Activated naive CD8-positive, alpha-beta T cell treated with anti-CD3 and anti-CD28 coated beads for 36 hours (primary cell): ENCODE measurements around the gene DBN1. TPM values are rescaled to one million over a fixed set of nuclear protein-coding genes. Genes with fewer than 3 reads are reported as not detected.

Experiments used
- DNase-seq: peaks from one replicate; pipeline ENCODE4 v3.0.0; 2021
- H3K27ac Mint-ChIP-seq: one replicate; pipeline ENCODE4 v1.8.0; 2022; ENCODE audit warnings: mild to moderate bottlenecking, moderate library complexity, mixed read lengths
- H3K27me3 Mint-ChIP-seq: one replicate; pipeline ENCODE4 v1.8.0; 2022; ENCODE audit warnings: mild to moderate bottlenecking, mixed read lengths
- H3K36me3 Mint-ChIP-seq: one replicate; pipeline ENCODE4 v1.8.0; 2021; ENCODE audit warnings: mild to moderate bottlenecking, mixed read lengths
- H3K4me1 Mint-ChIP-seq: one replicate; pipeline ENCODE4 v1.8.0; 2021; ENCODE audit warnings: mixed read lengths
- H3K4me3 Mint-ChIP-seq: one replicate; pipeline ENCODE4 v1.8.0; 2022; ENCODE audit warnings: mild to moderate bottlenecking, moderate library complexity, mixed read lengths
- H3K9me3 Mint-ChIP-seq: one replicate; pipeline ENCODE4 v1.8.0; 2022; ENCODE audit warnings: mixed read lengths
- total RNA-seq, 2 experiments: library from RNA; stranded (reverse); gene quantifications; one replicate each; pipeline ENCODE4 v1.2.3, GENCODE V29; 2021

DBN1 gene
- total RNA-seq, 2 experiments from 2014 or later = 100 to 106 TPM

- peak overlapping the region; percentile 68 for H3K27ac Mint-ChIP-seq
- DNase-seq = peak; percentile 2
- H3K4me3 Mint-ChIP-seq = no peak overlapping the region
- H3K27me3 Mint-ChIP-seq = peaks cover 4% of the 10 kb centered on the region
- peaks cover 38% of the 10 kb centered on the region for H3K36me3 Mint-ChIP-seq
- H3K4me1 Mint-ChIP-seq = peaks cover 62% of the 10 kb centered on the region
- no peaks in the 10 kb centered on the region for H3K9me3 Mint-ChIP-seq
Observed at GRCh38 chr5:177440990-177441780, 32.2 kb downstream of the DBN1 start.

- peaks cover 58% of the 10 kb centered on the region for H3K4me1 Mint-ChIP-seq
- DNase-seq = peak; percentile 47
- no peaks in the 10 kb centered on the region for H3K9me3 Mint-ChIP-seq
- H3K36me3 Mint-ChIP-seq = peaks cover 40% of the 10 kb centered on the region
- peak overlapping the region; percentile 74 for H3K27ac Mint-ChIP-seq
- H3K4me3 Mint-ChIP-seq = peak overlapping the region; percentile 19
- H3K27me3 Mint-ChIP-seq = no peaks in the 10 kb centered on the region
Observed at GRCh38 chr5:177440211-177440989, 33.0 kb downstream of the DBN1 start.

- H3K4me3 Mint-ChIP-seq = no peak overlapping the region
- H3K27ac Mint-ChIP-seq = peak overlapping the region; percentile 74
- H3K36me3 Mint-ChIP-seq = peaks cover 44% of the 10 kb centered on the region
- H3K9me3 Mint-ChIP-seq = no peaks in the 10 kb centered on the region
- H3K27me3 Mint-ChIP-seq = no peaks in the 10 kb centered on the region
- DNase-seq = no peak
- peaks cover 50% of the 10 kb centered on the region for H3K4me1 Mint-ChIP-seq
Observed at GRCh38 chr5:177439518-177440053, 33.8 kb downstream of the DBN1 start.

- Mint-ChIP-seq H3K27ac (peak overlapping the region; percentile 65), H3K36me3 (peaks cover 49% of the 10 kb centered on the region)
- no peak for DNase-seq
Observed at GRCh38 chr5:177438468-177438867, 35.0 kb downstream of the DBN1 start.

GRCh38 chr5:177437623-177438022, 35.8 kb downstream of the DBN1 start:
- H3K27me3 Mint-ChIP-seq = no peaks in the 10 kb centered on the region
- H3K9me3 Mint-ChIP-seq = no peaks in the 10 kb centered on the region
- peak overlapping the region; percentile 45 for H3K27ac Mint-ChIP-seq
- no peak overlapping the region for H3K4me3 Mint-ChIP-seq
- peaks cover 50% of the 10 kb centered on the region for H3K4me1 Mint-ChIP-seq
- peaks cover 57% of the 10 kb centered on the region for H3K36me3 Mint-ChIP-seq
- no peak for DNase-seq

More at GRCh38 chr5:177438468-177438867, 35.0 kb downstream of the DBN1 start:
- H3K27me3 Mint-ChIP-seq = no peaks in the 10 kb centered on the region
- H3K4me1 Mint-ChIP-seq = peaks cover 47% of the 10 kb centered on the region
- no peak overlapping the region for H3K4me3 Mint-ChIP-seq
- no peaks in the 10 kb centered on the region for H3K9me3 Mint-ChIP-seq

- no peak for DNase-seq
- H3K27me3 Mint-ChIP-seq = no peaks in the 10 kb centered on the region
- no peaks in the 10 kb centered on the region for H3K9me3 Mint-ChIP-seq
- peaks cover 56% of the 10 kb centered on the region for H3K4me1 Mint-ChIP-seq
- H3K27ac Mint-ChIP-seq = no peak overlapping the region
- H3K4me3 Mint-ChIP-seq = no peak overlapping the region
- peaks cover 61% of the 10 kb centered on the region for H3K36me3 Mint-ChIP-seq
Observed at GRCh38 chr5:177435847-177436536, 37.4 kb downstream of the DBN1 start.

- no peak overlapping the region for H3K4me3 Mint-ChIP-seq
- no peak overlapping the region for H3K27ac Mint-ChIP-seq
- H3K9me3 Mint-ChIP-seq = no peaks in the 10 kb centered on the region
- H3K36me3 Mint-ChIP-seq = peaks cover 69% of the 10 kb centered on the region
- H3K4me1 Mint-ChIP-seq = peaks cover 59% of the 10 kb centered on the region
- no peak for DNase-seq
- no peaks in the 10 kb centered on the region for H3K27me3 Mint-ChIP-seq
Observed at GRCh38 chr5:177434942-177435738, 38.3 kb downstream of the DBN1 start.

GRCh38 chr5:177434437-177434836, 39.0 kb downstream of the DBN1 start:
- Mint-ChIP-seq H3K4me3 (peak overlapping the region; percentile 25), H3K27ac (peak overlapping the region; percentile 89), H3K36me3 (peaks cover 65% of the 10 kb centered on the region), H3K27me3 (no peaks in the 10 kb centered on the region), H3K9me3 (no peaks in the 10 kb centered on the region), H3K4me1 (peaks cover 59% of the 10 kb centered on the region)
- DNase-seq = no peak

GRCh38 chr5:177433658-177434217, 39.7 kb downstream of the DBN1 start:
- Mint-ChIP-seq H3K9me3 (no peaks in the 10 kb centered on the region), H3K27me3 (no peaks in the 10 kb centered on the region), H3K27ac (peak overlapping the region; percentile 89), H3K36me3 (peaks cover 64% of the 10 kb centered on the region), H3K4me1 (peaks cover 61% of the 10 kb centered on the region), H3K4me3 (no peak overlapping the region)
- no peak for DNase-seq

GRCh38 chr5:177432839-177433657, 40.4 kb downstream of the DBN1 start:
- Mint-ChIP-seq H3K27ac (peak overlapping the region; percentile 65), H3K36me3 (peaks cover 64% of the 10 kb centered on the region), H3K4me1 (peaks cover 58% of the 10 kb centered on the region), H3K27me3 (no peaks in the 10 kb centered on the region), H3K9me3 (no peaks in the 10 kb centered on the region), H3K4me3 (peak overlapping the region; percentile 42)
- DNase-seq = no peak

- Mint-ChIP-seq H3K27ac (peak overlapping the region; percentile 97), H3K9me3 (no peaks in the 10 kb centered on the region), H3K36me3 (peaks cover 64% of the 10 kb centered on the region), H3K4me3 (peak overlapping the region; percentile 95), H3K4me1 (peaks cover 55% of the 10 kb centered on the region), H3K27me3 (no peaks in the 10 kb centered on the region)
- DNase-seq = no peak
Observed at GRCh38 chr5:177432143-177432838, 41.1 kb downstream of the DBN1 start.

GRCh38 chr5:177431317-177432142, 41.9 kb downstream of the DBN1 start:
- H3K36me3 Mint-ChIP-seq = peaks cover 59% of the 10 kb centered on the region
- H3K9me3 Mint-ChIP-seq = no peaks in the 10 kb centered on the region
- H3K27ac Mint-ChIP-seq = peak overlapping the region; percentile 97
- peak; percentile 81 for DNase-seq
- H3K4me1 Mint-ChIP-seq = peaks cover 55% of the 10 kb centered on the region
- peak overlapping the region; percentile 95 for H3K4me3 Mint-ChIP-seq
- no peaks in the 10 kb centered on the region for H3K27me3 Mint-ChIP-seq
